HG02870 (cell line): ENCODE measurements around the gene AGPAT4.

Experiments
- ATAC-seq: cut with Tn5 transposase; IDR thresholded peaks from one replicate; pipeline ENCODE4 v1.9.1; 2021; ENCODE audit warnings: mild to moderate bottlenecking, moderate library complexity; ENCODE audit not compliant: unreplicated experiment

The AGPAT4 gene

GRCh38 chr6:161257793-161258457 is 15.9 kb downstream of the AGPAT4 start:
- no peak for ATAC-seq

- no peak for ATAC-seq
These were observed 17.5 kb downstream of the AGPAT4 start for GRCh38 chr6:161256407-161256806.

DNA sequence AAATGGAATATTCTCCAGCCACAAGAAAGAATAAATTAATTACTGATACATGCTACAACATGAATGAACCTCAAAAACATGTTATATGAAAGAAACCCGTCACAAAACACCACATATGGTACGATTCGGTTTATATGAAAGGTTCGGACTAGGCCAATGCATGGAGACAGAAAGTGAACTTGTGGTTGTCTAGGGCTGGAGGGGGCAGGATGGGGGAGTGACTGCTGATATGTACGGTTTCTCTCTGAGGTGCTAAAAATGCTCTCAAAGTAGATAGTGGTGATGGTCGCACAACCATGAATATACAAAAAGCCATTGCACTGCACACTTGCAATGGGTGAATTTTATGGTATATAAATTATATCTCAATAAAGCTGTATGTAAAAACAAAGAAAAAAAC is 18.3 kb downstream of the AGPAT4 start:
- no peak for ATAC-seq

DNA sequence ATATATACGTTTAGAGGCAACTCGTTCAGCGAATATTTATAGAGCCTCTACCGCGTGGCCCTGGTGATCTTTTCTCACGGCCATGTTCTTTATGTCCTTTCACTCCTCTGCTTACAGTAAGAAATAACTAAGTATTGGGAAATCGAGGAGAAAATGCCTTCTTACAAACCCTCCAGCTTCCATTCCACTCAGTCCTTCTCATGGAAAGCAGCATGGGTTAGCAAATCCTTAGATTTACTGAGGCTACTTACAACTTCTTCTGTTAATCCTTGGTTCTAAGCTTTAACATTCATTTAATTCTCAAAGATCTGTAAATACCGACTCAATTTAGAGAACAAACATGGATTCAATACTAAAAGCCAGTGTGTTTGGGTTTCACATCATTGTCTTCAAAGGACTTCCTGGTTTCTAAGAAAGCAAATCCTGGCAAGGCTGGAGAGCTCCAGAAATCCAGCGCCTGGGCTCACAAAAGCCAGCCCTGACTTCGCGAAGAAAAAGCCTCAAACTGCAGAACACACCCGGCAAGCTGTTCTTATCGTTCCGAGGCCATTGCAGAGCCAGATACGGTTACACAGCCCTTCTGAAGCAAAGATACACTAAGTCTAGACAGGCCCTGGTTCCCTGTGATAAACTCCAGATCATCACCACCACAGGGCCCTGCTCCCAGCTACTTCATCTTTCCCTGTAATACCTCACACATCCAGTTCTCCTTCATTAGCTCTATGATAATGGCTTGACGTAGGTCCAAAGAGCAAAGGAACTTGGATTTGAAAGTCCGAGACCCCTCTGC is 19.2 kb downstream of the AGPAT4 start:
- ATAC-seq, result no peak

DNA sequence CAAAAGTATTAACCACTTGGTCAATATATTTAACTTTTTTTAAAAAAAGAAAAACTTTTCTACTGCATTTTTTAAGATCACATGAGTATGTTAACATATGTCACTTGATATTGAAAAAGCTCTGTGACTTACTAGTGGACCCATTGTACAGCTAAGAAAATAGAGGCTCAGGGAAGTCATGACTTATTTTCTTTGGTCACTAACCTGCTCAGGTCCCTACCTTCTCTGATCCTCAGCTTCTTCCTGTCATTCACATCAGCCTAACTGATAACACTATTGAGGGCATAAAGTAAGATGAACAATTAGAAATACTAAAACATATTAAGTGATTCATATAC is 19.8 kb downstream of the AGPAT4 start:
- ATAC-seq, result no peak

- ATAC-seq, result no peak
These were observed 22.5 kb downstream of the AGPAT4 start for GRCh38 chr6:161251345-161251744.

DNA sequence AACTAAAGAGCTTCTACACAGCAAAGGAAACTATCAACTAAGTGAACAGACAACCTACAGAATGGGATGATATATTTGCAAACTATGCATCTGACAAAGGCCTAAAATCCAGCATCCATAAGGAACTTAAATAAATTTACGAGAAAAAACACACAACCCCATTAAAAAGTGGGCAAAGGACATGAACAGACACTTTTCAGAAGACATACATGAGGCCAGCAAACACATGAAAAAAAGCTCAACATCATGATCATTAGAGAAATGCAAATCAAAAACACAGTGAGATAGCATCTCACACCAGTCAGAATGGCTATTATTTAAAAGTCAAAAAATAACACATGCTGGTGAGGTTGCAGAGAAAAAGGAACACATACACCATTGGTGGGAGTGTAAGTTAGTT is 24.5 kb downstream of the AGPAT4 start:
- no peak for ATAC-seq

DNA sequence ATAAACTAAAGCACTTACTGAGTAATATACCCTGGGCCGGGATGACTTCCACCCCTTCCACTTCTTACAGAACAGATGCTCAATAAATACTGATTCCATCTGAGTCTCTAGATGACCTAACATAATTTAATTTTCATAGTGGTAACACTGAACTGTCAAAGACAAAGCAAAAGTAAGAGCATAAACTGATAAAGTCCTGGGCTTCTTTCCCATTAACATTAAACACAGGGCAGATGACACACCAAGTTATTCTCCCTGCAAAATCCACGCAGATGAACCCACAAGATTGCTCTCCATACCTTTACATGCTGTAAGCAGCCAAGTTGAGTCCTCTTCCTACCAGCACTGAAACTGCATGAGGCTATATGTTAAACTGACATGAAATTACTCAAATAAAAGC is 27.1 kb downstream of the AGPAT4 start:
- no peak for ATAC-seq

GRCh38 chr6:161245363-161245762 is 28.5 kb downstream of the AGPAT4 start:
- ATAC-seq, result no peak

GRCh38 chr6:161244725-161245124 is 29.1 kb downstream of the AGPAT4 start:
- no peak for ATAC-seq

DNA sequence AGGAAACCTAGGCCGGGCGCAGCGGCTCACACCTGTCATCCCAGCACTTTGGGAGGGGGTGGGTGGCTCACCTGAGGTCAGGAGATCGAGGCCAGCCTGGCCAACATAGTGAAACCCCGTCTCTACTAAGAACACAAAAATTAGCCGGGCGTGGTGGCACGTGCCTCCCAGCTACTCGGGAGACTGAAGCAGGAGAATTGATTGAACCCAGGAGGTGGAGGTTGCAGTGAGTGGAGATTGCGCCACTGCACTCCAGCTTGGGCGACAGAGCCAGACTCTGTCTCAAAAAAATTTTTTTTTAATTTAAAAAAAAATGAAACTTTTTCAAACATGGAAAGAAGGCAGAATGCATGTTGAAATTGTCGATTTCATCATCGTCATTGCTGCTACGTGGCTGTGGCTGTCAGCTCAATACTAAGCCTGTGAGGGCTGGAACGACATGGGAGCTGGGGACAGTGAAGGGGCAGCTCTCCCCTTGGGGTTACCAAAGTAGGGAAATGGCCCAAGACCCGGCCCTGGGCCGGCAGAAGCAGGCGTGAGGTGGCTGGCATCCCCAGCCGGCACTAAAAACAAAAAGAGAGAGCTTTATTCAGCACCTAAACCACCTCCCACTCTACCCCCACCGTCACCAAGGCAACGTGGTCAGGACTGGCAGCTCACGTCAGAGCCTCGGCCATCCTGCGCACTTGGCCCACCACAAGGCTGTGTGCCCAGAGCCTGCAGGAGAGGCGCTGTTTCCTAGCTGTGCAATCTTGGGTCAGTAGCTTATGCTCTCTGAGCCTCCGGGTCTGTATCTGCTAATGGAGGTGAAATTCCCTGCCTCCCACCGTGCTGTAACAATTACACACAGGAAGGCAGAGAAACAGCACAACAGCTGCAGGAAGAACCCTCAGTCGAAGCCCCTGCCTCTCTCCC is 30.8 kb downstream of the AGPAT4 start:
- no peak for ATAC-seq

GRCh38 chr6:161242113-161242512 is 31.7 kb downstream of the AGPAT4 start:
- no peak for ATAC-seq

DNA sequence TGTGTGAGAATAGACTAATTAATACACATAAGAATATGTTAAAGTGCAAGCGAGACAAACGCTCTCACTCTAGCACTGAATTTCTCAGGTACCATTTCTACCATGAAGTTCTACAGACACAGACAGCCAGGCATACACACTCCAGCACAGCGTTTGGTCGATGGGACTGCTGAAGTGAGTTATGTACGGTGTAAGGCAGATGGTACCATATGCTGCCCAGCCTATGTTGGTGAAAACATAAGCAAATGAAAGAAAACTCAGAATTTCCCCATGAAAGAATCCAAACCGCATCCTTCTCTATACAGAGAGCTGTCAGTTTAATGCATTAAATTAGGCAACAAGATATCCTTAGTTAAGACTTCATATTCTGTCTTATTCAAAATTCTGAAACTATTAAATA is 34.9 kb downstream of the AGPAT4 start:
- no peak for ATAC-seq

DNA sequence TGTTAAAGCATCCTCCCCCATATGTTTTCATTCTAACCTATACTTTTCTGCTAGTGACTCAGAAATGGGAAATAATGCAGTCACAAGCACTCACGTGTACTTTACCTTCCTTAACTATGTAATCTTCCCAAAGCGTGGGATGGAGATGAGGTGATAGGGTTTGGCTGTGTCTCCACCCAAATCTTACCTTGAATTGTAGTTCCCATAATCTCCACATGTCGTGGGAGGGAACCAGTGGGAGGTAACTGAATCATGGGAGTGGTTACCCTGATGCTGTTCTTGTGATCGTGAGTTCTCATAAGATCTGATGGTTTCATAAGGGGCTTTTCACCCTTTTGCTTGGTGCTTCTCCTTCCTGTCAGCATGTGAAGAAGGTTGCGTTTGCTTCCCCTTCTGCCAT is 35.4 kb downstream of the AGPAT4 start:
- no peak for ATAC-seq

DNA sequence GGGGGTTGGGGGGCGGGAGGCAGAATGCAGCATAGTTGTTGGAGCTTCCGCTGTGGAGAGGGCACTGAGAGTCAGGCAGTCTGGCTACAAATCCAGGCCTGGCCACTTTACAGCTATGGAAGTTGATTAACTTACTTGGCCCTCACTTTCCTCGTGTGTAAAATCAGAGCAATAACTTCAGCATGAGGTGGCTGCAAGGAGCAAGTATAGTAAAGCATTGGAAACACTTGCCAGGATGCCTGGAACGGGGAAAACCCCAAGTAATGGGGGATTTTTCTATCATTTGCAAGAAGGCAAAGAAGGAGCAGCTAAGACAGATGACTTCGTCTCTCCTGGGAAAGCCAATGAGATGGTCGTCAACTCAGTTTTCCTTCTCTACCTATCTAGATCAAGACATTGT is 35.8 kb downstream of the AGPAT4 start:
- ATAC-seq, result no peak

GRCh38 chr6:161237176-161237575 is 36.7 kb downstream of the AGPAT4 start:
- no peak for ATAC-seq

- peak; percentile 78 for ATAC-seq
These were observed 37.9 kb downstream of the AGPAT4 start for GRCh38 chr6:161235776-161236633.

- no peak for ATAC-seq
These were observed 39.7 kb downstream of the AGPAT4 start for GRCh38 chr6:161233986-161234661.

- ATAC-seq, result no peak
These were observed 41.4 kb downstream of the AGPAT4 start for GRCh38 chr6:161232467-161232866.

DNA sequence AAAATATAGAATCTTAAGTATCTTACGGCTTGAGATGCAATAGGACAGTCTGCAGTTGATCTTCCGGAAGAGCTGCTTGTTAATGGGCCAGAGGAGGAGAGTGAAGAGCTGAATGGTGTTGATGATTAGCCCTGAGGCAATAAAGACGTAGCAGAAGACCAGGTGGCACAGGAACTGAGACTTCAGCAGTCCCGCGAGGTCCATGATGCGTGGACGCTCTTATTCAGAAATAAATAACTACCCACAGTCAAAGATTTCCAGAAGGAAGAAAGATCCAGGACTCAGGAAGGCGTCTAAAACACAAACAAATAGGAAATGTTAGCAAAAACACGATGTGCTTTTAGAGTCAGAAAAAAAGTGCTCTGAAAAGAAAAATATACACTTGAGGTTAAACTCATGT is 41.9 kb downstream of the AGPAT4 start:
- no peak for ATAC-seq
